IMR-90 (cell line): ENCODE data around the gene CTRB2. TPM values are rescaled to one million over a fixed set of nuclear protein-coding genes. Genes with fewer than 3 reads are reported as not detected.

ENCODE experiments used
- ATAC-seq: fragments of 200-7000 bp; cut with Tn5 transposase; 2 replicates; pipeline ENCODE4 v1.9.1; 2020; ENCODE audit warnings: low read depth, mild to moderate bottlenecking, moderate library complexity
- BruUV-seq: library from RNA; stranded (reverse); fragments of 400-500 nt; replicated peaks from 2 replicates; lab custom pipeline; 2021; lab: Mats Ljungman, UMichigan
- CTCF ChIA-PET: fragments of 300-600 bp; formaldehyde crosslinking; extraction: SDS; loops from one replicate; lab custom pipeline; 2021; ENCODE audit warnings: antibody characterized with exemption; lab: Yijun Ruan, JAX
- POLR2A ChIA-PET: fragments of 300-600 bp; sonication (Branson Sonifier 250); formaldehyde crosslinking; loops from one replicate; lab custom pipeline; 2022; ENCODE audit warnings: antibody characterized with exemption; ENCODE audit not compliant: unreplicated experiment; lab: Charles Lee
- DNase-seq: peaks from one replicate; pipeline ENCODE4 v3.0.0; 2013
- H2AFZ ChIP-seq: replicated peaks from 2 replicates; pipeline ENCODE3; 2013; ENCODE audit warnings: low read length, mild to moderate bottlenecking; ENCODE audit not compliant: poor library complexity
- H2AK5ac ChIP-seq: 2 replicates; pipeline ENCODE4 v1.6.1; 2013; ENCODE audit warnings: low read depth, low read length, inconsistent platforms
- H2AK9ac ChIP-seq: replicated peaks from 2 replicates; pipeline ENCODE3; 2013; ENCODE audit warnings: mild to moderate bottlenecking, low read depth, low read length, moderate library complexity; ENCODE audit not compliant: poor library complexity
- H2BK120ac ChIP-seq: 2 replicates; pipeline ENCODE4 v1.6.1; 2013; ENCODE audit warnings: low read depth, low read length, inconsistent platforms
- H2BK15ac ChIP-seq: 3 replicates; pipeline ENCODE4 v1.6.1; 2013; ENCODE audit warnings: low read depth, low read length, inconsistent platforms
- H2BK20ac ChIP-seq: 2 replicates; pipeline ENCODE4 v1.6.1; 2013; ENCODE audit warnings: low read depth, mild to moderate bottlenecking, inconsistent platforms, low read length, moderate library complexity
- H2BK5ac ChIP-seq: 2 replicates; pipeline ENCODE4 v1.6.1; 2013; ENCODE audit warnings: mild to moderate bottlenecking, low read depth, low read length, inconsistent platforms; ENCODE audit not compliant: poor library complexity, severe bottlenecking
- H3K14ac ChIP-seq: replicated peaks from 2 replicates; pipeline ENCODE4 v1.6.1; 2013; ENCODE audit warnings: low read depth, low read length, inconsistent platforms
- H3K18ac ChIP-seq: 2 replicates; pipeline ENCODE4 v1.6.1; 2013; ENCODE audit warnings: low read depth, low read length, control low read depth
- H3K23ac ChIP-seq: 2 replicates; pipeline ENCODE4 v1.6.1; 2013; ENCODE audit warnings: low read depth, low read length, inconsistent platforms
- H3K27ac ChIP-seq: 2 replicates; pipeline ENCODE4 v1.5.1; 2013; ENCODE audit warnings: mild to moderate bottlenecking, control low read depth, low read length; ENCODE audit not compliant: insufficient read depth
- H3K27me3 ChIP-seq: 2 replicates; pipeline ENCODE4 v1.6.1; 2013; ENCODE audit warnings: low read length; ENCODE audit not compliant: control insufficient read depth, insufficient read depth
- H3K36me3 ChIP-seq: 2 replicates; pipeline ENCODE4 v1.6.1; 2013; ENCODE audit warnings: low read length, mixed read lengths; ENCODE audit not compliant: control insufficient read depth, insufficient read depth
- H3K4ac ChIP-seq: 2 replicates; pipeline ENCODE4 v1.6.1; 2013; ENCODE audit warnings: low read depth, low read length, inconsistent platforms
- H3K4me1 ChIP-seq: 2 replicates; pipeline ENCODE4 v1.6.1; 2013; ENCODE audit warnings: low read length, mixed read lengths; ENCODE audit not compliant: control insufficient read depth, insufficient read depth
- H3K4me2 ChIP-seq: 2 replicates; pipeline ENCODE4 v1.6.1; 2013; ENCODE audit warnings: low read depth, mild to moderate bottlenecking, control low read depth, low read length, moderate library complexity
- H3K4me3 ChIP-seq: 2 replicates; pipeline ENCODE4 v1.5.1; 2013; ENCODE audit warnings: low read depth, mild to moderate bottlenecking, control low read depth, low read length, moderate library complexity; ENCODE audit not compliant: insufficient read depth
- H3K56ac ChIP-seq: 2 replicates; pipeline ENCODE4 v1.6.1; 2013; ENCODE audit warnings: low read length, inconsistent platforms; ENCODE audit not compliant: insufficient read depth; ENCODE audit errors: extremely low read depth
- H3K79me1 ChIP-seq, 2 experiments: 2 replicates each; pipeline ENCODE4 v1.6.1; 2013; ENCODE audit warnings: low read length in 2 of 2, inconsistent platforms in 1 of 2, low read depth in 1 of 2
- H3K9ac ChIP-seq: 2 replicates; pipeline ENCODE4 v1.6.1; 2013; ENCODE audit warnings: low read depth, low read length, control low read depth
- H3K9me1 ChIP-seq: 2 replicates; pipeline ENCODE4 v1.6.1; 2013; ENCODE audit warnings: low read length, inconsistent platforms; ENCODE audit not compliant: insufficient read depth
- H3K9me3 ChIP-seq: 2 replicates; pipeline ENCODE4 v1.6.1; 2013; ENCODE audit warnings: low read length; ENCODE audit not compliant: control insufficient read depth, insufficient read depth
- H4K20me1 ChIP-seq: 2 replicates; pipeline ENCODE4 v1.6.1; 2013; ENCODE audit warnings: low read length, inconsistent platforms; ENCODE audit not compliant: insufficient read depth
- H4K5ac ChIP-seq: 2 replicates; pipeline ENCODE4 v1.6.1; 2013; ENCODE audit warnings: mild to moderate bottlenecking, low read depth, low read length, control low read depth
- H4K8ac ChIP-seq, 2 experiments: 2 replicates each; pipeline ENCODE4 v1.6.1; 2013; ENCODE audit warnings: low read depth in 2 of 2, low read length in 2 of 2, control low read depth in 1 of 2, inconsistent platforms in 1 of 2
- H4K91ac ChIP-seq: 2 replicates; pipeline ENCODE4 v1.6.1; 2013; ENCODE audit warnings: low read depth, low read length, inconsistent platforms; ENCODE audit not compliant: insufficient read depth
- MXI1 ChIP-seq: IDR thresholded peaks from 2 replicates; pipeline ENCODE4 v1.6.1; 2012; ENCODE audit warnings: low read depth, mild to moderate bottlenecking, low read length, moderate library complexity, borderline replicate concordance
- POLR2A ChIP-seq: IDR thresholded peaks from 2 replicates; pipeline ENCODE4 v1.6.1; 2012; ENCODE audit warnings: mild to moderate bottlenecking, low read depth, low read length
- WGBS, 2 experiments: methylation state at CpG; one replicate each; pipeline versions ENCODE4 v1.1.5 to v1.1.7; 2013; ENCODE audit warnings: missing lambda C conversion rate in 2 of 2; ENCODE audit not compliant: insufficient read length in 1 of 2; ENCODE audit errors: extremely low coverage in 2 of 2; 5-methylcytosine and 5-hydroxymethylcytosine counted together
- dilution Hi-C: fragments of 300-500 bp; cut with HindIII; formaldehyde crosslinking; loops from one replicate; pipeline ENCODE4 v1.14.3; 2018; ENCODE audit warnings: low sequenced_read_pairs; ENCODE audit not compliant: unreplicated experiment
- in situ Hi-C: fragments of 300-500 bp; cut with MboI; formaldehyde crosslinking; loops from 3 replicates; pipeline ENCODE4 v1.14.3; 2019; ENCODE audit warnings: low sequenced_read_pairs, inconsistent platforms, mixed read lengths
- intact Hi-C: fragments of 100-400 bp; cut with micrococcal nuclease; formaldehyde crosslinking; loops from 2 replicates; pipeline ENCODE4 v1.10.0; 2022
- polyA plus RNA-seq, 3 experiments: library from polyadenylated mRNA; depleted of rRNA; stranded (reverse); fragments of >200 nt; gene quantifications; 2 replicates each; pipeline ENCODE4 v1.2.3, GENCODE V29; 2012; ENCODE audit warnings: low replicate concordance in 1 of 3
- total RNA-seq: library from RNA; depleted of rRNA; stranded (reverse); fragments of >200 nt; gene quantifications from 2 replicates; pipeline ENCODE4 v1.2.3, GENCODE V29; 2012

Gene CTRB2
- total and polyA plus RNA-seq, 2 of the 4 experiments (the other 2 are of a cell fraction) = not detected

- peak overlapping the region; percentile 100; the same call in 1 of the 2 replicates for H3K4ac ChIP-seq
- peaks cover 6% of the 10 kb centered on the region; the same call in 1 of the 2 replicates for H3K36me3 ChIP-seq
- no peak overlapping the region for H3K4me3 ChIP-seq
- peak overlapping the region; percentile 66 for H2AK9ac ChIP-seq
- H3K4me1 ChIP-seq = peaks cover 71% of the 10 kb centered on the region
- peak overlapping the region; percentile 90; the same call in 1 of the 2 replicates for H3K23ac ChIP-seq
- H3K79me1 ChIP-seq = peaks cover 4 to 60% of the 10 kb centered on the region in 2 experiments; a peak in 3 of 4 replicates
- no peaks in the 10 kb centered on the region for H3K27me3 ChIP-seq
- H3K27ac ChIP-seq = peak overlapping the region; percentile 93
- H3K9me3 ChIP-seq = no peaks in the 10 kb centered on the region
- no peak overlapping the region for H2BK20ac ChIP-seq
- peak overlapping the region; percentile 87 for H2BK5ac ChIP-seq
- no peak overlapping the region for H3K4me2 ChIP-seq
- H2BK15ac ChIP-seq = 0 out of 3 replicates have a peak overlapping the region, but pooled peaks have one; percentile 29
- WGBS, 2 experiments = 91% methylated on average over 8 of the region's 13 CpGs; no CpG with 5 or more reads in 1 of the 2 experiments
- peak overlapping the region in 1 of 2 experiments; percentile 17; a peak in 2 of 4 replicates for H4K8ac ChIP-seq
- ATAC-seq (no peak), DNase-seq (no peak)
- peaks cover 50% of the 10 kb centered on the region for H3K9me1 ChIP-seq
- H4K20me1 ChIP-seq = peaks cover 74% of the 10 kb centered on the region
- peak overlapping the region; percentile 64 for H2AK5ac ChIP-seq
- H2AFZ ChIP-seq = no peak overlapping the region
- H4K91ac ChIP-seq = no peak overlapping the region
- TF ChIP-seq POLR2A (peak; percentile 33), MXI1 (no peak)
- BruUV-seq = no TSS peak
- dilution Hi-C loops = no loop called here
- H4K5ac ChIP-seq = no peak overlapping the region; the same call in 1 of the 2 replicates
- CTCF ChIA-PET = no interaction called here
- peak overlapping the region; percentile 77 for H3K14ac ChIP-seq
- intact Hi-C loops = no loop called here
- H3K18ac ChIP-seq = no peak overlapping the region
- peak overlapping the region; percentile 16 for H3K9ac ChIP-seq
- no peak overlapping the region for H2BK120ac ChIP-seq
- in situ Hi-C loops = no loop called here
- H3K56ac ChIP-seq = no peak overlapping the region; the same call in 1 of the 2 replicates
- POLR2A ChIA-PET = no interaction called here
These were observed 41.2 kb upstream of the CTRB2 start for GRCh38 chr16:75248142-75248535.
